ENCODE measurements around the gene NECTIN2. TPM values are rescaled to one million over a fixed set of nuclear protein-coding genes. Genes with fewer than 3 reads are reported as not detected.
"Not testable (repeated sequence)": the region's sequence is repeated elsewhere in the genome, so short reads cannot be mapped to it uniquely, and the experiment has no call there.

The NECTIN2 gene
- total RNA-seq, 1 donor from 2014 or later: not detected

- intact Hi-C loops (cut with micrococcal nuclease): no loop called here
These were observed 58.4 kb downstream of the NECTIN2 start for GRCh38 chr19:44904426-44904994.

GRCh38 chr19:44905437-44906160 is 59.5 kb downstream of the NECTIN2 start, which contains the start of gene APOE:
Gene APOE, plus strand, starts transcription at chr19:44905796. Its CDS starts 829 bp downstream, at chr19:44906625.
- intact Hi-C loops (cut with micrococcal nuclease): no loop called here

- intact Hi-C loops (cut with micrococcal nuclease): no loop called here
These were observed 61.5 kb downstream of the NECTIN2 start for GRCh38 chr19:44907613-44908012.

DNA sequence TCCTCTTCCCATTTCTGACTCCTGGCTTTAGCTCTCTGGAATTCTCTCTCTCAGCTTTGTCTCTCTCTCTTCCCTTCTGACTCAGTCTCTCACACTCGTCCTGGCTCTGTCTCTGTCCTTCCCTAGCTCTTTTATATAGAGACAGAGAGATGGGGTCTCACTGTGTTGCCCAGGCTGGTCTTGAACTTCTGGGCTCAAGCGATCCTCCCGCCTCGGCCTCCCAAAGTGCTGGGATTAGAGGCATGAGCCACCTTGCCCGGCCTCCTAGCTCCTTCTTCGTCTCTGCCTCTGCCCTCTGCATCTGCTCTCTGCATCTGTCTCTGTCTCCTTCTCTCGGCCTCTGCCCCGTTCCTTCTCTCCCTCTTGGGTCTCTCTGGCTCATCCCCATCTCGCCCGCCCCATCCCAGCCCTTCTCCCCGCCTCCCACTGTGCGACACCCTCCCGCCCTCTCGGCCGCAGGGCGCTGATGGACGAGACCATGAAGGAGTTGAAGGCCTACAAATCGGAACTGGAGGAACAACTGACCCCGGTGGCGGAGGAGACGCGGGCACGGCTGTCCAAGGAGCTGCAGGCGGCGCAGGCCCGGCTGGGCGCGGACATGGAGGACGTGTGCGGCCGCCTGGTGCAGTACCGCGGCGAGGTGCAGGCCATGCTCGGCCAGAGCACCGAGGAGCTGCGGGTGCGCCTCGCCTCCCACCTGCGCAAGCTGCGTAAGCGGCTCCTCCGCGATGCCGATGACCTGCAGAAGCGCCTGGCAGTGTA is 62.2 kb downstream of the NECTIN2 start:
- intact Hi-C loops (cut with micrococcal nuclease): no loop called here

GRCh38 chr19:44908836-44909261 is 62.8 kb downstream of the NECTIN2 start:
- intact Hi-C loops (cut with micrococcal nuclease): no loop called here

DNA sequence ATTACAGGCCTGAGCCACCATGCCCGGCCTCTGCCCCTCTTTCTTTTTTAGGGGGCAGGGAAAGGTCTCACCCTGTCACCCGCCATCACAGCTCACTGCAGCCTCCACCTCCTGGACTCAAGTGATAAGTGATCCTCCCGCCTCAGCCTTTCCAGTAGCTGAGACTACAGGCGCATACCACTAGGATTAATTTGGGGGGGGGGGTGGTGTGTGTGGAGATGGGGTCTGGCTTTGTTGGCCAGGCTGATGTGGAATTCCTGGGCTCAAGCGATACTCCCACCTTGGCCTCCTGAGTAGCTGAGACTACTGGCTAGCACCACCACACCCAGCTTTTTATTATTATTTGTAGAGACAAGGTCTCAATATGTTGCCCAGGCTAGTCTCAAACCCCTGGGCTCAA is 63.7 kb downstream of the NECTIN2 start:
- intact Hi-C loops (cut with micrococcal nuclease): no loop called here

GRCh38 chr19:44911896-44912295 is 65.8 kb downstream of the NECTIN2 start:
- intact Hi-C loops (cut with micrococcal nuclease): not testable (repeated sequence)

- intact Hi-C loops (cut with micrococcal nuclease): no loop called here
These were observed 66.8 kb downstream of the NECTIN2 start for GRCh38 chr19:44912854-44913253.

GRCh38 chr19:44913512-44914432 is 67.7 kb downstream of the NECTIN2 start:
- intact Hi-C loops (cut with micrococcal nuclease): not testable (repeated sequence)

DNA sequence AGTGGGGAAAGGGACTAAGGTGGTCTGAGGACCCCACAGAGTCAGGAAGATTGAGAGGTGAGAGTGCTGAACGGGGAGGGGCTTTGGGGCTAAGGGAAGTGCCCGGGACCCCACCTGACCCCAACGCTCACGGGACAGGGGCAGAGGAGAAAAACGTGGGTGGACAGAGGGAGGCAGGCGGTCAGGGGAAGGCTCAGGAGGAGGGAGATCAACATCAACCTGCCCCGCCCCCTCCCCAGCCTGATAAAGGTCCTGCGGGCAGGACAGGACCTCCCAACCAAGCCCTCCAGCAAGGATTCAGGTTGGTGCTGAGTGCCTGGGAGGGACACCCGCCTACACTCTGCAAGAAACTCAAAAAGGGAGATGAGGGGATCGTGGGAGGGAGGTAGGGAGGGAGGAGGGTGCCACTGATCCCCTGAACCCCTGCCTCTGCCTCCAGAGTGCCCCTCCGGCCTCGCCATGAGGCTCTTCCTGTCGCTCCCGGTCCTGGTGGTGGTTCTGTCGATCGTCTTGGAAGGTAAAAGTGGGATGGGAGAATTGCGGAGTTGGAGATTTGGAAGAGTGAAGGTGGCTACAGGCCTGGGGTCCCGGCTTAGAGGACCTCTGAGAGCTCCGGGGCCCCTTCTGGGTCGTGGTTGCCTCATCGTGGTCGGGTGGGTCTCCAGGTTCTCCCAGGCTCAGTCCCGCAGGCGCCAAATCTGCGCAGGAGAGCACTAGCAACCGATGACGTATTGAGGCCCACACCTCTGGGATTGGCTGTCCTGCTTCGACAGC is 68.5 kb downstream of the NECTIN2 start, which contains the start of gene APOC1:
APOC1 (plus strand) TSS at position 176 of the 774 bp plus-strand sequence; CDS start at position 460, 284 bp downstream.
- intact Hi-C loops (cut with micrococcal nuclease): not testable (repeated sequence)

DNA sequence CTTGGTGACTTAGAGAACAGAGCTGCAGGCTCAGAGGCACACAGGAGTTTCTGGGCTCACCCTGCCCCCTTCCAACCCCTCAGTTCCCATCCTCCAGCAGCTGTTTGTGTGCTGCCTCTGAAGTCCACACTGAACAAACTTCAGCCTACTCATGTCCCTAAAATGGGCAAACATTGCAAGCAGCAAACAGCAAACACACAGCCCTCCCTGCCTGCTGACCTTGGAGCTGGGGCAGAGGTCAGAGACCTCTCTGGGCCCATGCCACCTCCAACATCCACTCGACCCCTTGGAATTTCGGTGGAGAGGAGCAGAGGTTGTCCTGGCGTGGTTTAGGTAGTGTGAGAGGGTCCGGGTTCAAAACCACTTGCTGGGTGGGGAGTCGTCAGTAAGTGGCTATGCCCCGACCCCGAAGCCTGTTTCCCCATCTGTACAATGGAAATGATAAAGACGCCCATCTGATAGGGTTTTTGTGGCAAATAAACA is 78.2 kb downstream of the NECTIN2 start:
- intact Hi-C loops (cut with micrococcal nuclease): no loop called here

- intact Hi-C loops (cut with micrococcal nuclease): no loop called here
These were observed 79.2 kb downstream of the NECTIN2 start for GRCh38 chr19:44925114-44925891.

DNA sequence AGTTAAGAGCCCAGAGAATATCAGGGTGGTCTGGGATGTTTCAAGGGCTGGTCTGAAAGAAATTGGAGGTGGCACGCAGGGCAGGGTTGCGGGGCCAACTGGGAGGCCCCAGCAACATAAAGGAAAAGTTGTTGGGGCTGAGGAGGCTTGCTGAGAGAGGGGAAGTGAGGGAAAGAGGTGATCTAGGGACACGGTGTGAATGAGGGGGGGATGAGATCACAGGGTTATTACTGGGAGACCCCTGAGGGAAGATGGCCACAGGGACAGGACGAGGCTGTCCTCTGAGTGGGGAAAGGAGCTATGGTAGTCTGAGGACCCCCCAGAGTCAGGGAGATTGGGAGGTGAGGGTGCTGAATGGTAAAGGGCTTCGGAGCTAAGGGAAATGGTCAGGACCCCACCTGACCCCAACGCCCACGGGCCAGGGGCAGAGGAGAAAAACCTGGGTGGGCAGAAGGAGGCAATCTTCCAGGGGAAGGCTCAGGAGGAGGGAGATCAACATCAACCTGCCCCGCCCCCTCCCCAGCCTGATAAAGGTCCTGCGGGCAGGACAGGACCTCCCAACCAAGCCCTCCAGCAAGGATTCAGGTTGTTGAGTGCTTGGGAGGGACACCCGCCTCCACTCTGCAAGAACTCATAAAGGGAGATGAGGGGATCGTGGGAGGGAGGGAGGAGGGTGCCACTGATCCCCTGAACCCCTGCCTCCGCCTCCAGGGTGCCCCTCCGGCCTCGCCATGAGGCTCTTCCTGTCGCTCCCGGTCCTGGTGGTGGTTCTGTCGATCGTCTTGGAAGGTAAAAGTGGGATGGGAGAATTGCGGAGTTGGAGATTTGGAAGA is 80.4 kb downstream of the NECTIN2 start:
- intact Hi-C loops (cut with micrococcal nuclease): not testable (repeated sequence)

- intact Hi-C loops (cut with micrococcal nuclease): no loop called here
These were observed 81.6 kb downstream of the NECTIN2 start for GRCh38 chr19:44927746-44928145.

DNA sequence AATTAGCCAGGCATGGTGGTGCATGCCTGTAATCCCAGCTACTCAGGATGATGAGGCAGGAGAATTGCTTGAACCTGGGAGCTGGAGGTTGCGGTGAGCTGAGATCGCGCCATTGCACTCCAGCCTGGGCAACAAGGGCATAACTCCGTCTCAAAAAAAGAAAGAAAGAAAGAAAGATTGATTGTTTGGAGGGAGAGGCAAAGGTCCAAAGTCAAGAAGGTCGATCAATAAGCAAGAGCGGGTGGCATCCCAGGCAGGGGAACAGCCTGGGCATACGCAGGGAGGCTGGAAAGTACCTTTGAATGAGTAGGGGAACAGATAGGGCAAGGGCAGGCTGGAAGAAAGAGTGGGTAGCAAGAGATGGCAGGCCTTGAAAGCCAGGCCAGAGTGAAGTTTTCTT is 84.0 kb downstream of the NECTIN2 start:
- intact Hi-C loops (cut with micrococcal nuclease): no loop called here

DNA sequence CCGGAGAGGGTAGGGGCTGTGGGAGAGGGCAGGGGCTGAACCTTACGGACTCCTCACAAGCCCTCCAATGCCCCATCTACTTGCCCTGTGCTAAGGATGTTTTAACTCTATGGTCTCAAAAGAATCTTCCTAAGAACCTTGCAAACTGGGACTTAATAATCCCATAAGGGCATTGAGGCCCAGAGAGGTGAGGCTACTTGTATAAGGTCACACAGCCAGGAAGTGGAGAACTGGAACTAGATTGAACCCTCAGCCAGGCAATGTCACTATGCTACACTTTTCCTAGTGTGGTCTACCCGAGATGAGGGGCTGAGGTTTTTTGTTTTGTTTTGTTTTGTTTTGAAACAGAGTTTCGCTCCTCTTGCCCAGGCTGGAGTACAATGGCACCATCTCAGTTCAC is 85.4 kb downstream of the NECTIN2 start:
- intact Hi-C loops (cut with micrococcal nuclease): no loop called here
